ENCODE results near the gene CPOX.
"Not testable (repeated sequence)": the region's sequence is repeated elsewhere in the genome, so short reads cannot be mapped to it uniquely, and the experiment has no call there.

Gene CPOX

GRCh38 chr3:98560911-98561310 is 32.5 kb downstream of the CPOX start:
- no peak for DNase-seq

- DNase-seq, result not testable (repeated sequence)
Measured at GRCh38 chr3:98559769-98560168, 33.6 kb downstream of the CPOX start.

GRCh38 chr3:98558100-98558827 is 35.1 kb downstream of the CPOX start:
- no peak for DNase-seq

- DNase-seq, result no peak
Measured at GRCh38 chr3:98557324-98558010, 35.9 kb downstream of the CPOX start.

GRCh38 chr3:98556164-98557130 is 37.0 kb downstream of the CPOX start:
- no peak for DNase-seq

GRCh38 chr3:98555025-98555379 is 38.4 kb downstream of the CPOX start:
- DNase-seq, result no peak

- DNase-seq, result no peak
Measured at GRCh38 chr3:98554580-98554979, 38.8 kb downstream of the CPOX start.

GRCh38 chr3:98553753-98554152 is 39.7 kb downstream of the CPOX start:
- no peak for DNase-seq

GRCh38 chr3:98553021-98553563 is 40.3 kb downstream of the CPOX start:
- no peak for DNase-seq

- DNase-seq, result no peak
Measured at GRCh38 chr3:98552232-98553020, 41.0 kb downstream of the CPOX start.

- DNase-seq, result no peak
Measured at GRCh38 chr3:98551754-98552153, 41.7 kb downstream of the CPOX start.

- no peak for DNase-seq
Measured at GRCh38 chr3:98551236-98551635, 42.2 kb downstream of the CPOX start.

- no peak for DNase-seq
Measured at GRCh38 chr3:98550833-98551232, 42.6 kb downstream of the CPOX start.

- no peak for DNase-seq
Measured at GRCh38 chr3:98548544-98548943, 44.9 kb downstream of the CPOX start.

- no peak for DNase-seq
Measured at GRCh38 chr3:98545940-98546339, 47.5 kb downstream of the CPOX start.

GRCh38 chr3:98542623-98543022 is 50.8 kb downstream of the CPOX start:
- DNase-seq, result no peak

GRCh38 chr3:98541695-98542094 is 51.7 kb downstream of the CPOX start:
- DNase-seq, result no peak

- no peak for DNase-seq
Measured at GRCh38 chr3:98540346-98540745, 53.1 kb downstream of the CPOX start.

GRCh38 chr3:98536456-98537017 is 56.9 kb downstream of the CPOX start:
- no peak for DNase-seq

- DNase-seq, result no peak
Measured at GRCh38 chr3:98534734-98535133, 58.7 kb downstream of the CPOX start.

GRCh38 chr3:98534168-98534567 is 59.2 kb downstream of the CPOX start:
- no peak for DNase-seq

All from activated CD8-positive, alpha-beta memory T cell treated with anti-CD3 and anti-CD28 coated beads for 24 hours (primary cell).